Endothelial cell of umbilical vein (primary cell): ENCODE results near the gene RPS14. TPM values are rescaled to one million over a fixed set of nuclear protein-coding genes. Genes with fewer than 3 reads are reported as not detected.

Experiments
- BruUV-seq: library from RNA; stranded (reverse); fragments of 400-500 nt; replicated peaks from 2 replicates; lab custom pipeline; 2021; lab: Mats Ljungman, UMichigan
- CTCF ChIA-PET: fragments of 300-600, 350-600 bp; sonication (Branson Sonifier 250); formaldehyde crosslinking; loops from one replicate; lab custom pipeline; 2021; ENCODE audit warnings: antibody characterized with exemption, inconsistent platforms; lab: Charles Lee
- POLR2A ChIA-PET: fragments of 300-600, 350-600 bp; sonication (Branson Sonifier 250); formaldehyde crosslinking; loops from one replicate; lab custom pipeline; 2021; ENCODE audit warnings: antibody characterized with exemption, inconsistent platforms; lab: Charles Lee
- DNase-seq: peaks from one replicate; pipeline ENCODE4 v3.0.0-alpha.2; 2011; ENCODE audit warnings: low read depth, low spot score
- FAIRE-seq: peaks from 2 replicates; lab custom pipeline; 2011; peaks lifted over from hg19 to GRCh38; lab: Jason Lieb, UNC
- H2AFZ ChIP-seq: 2 replicates; pipeline ENCODE4 v1.6.0; 2012; ENCODE audit warnings: low read depth, low read length, control low read depth, inconsistent platforms
- H3K27ac ChIP-seq: 2 replicates; pipeline ENCODE4 v1.5.1; 2011; ENCODE audit warnings: low read depth, mild to moderate bottlenecking, control low read depth, low read length, moderate library complexity; ENCODE audit not compliant: insufficient read depth
- H3K27me3 ChIP-seq, 2 experiments: 2 replicates each; pipeline versions ENCODE4 v1.6.0 to v1.6.1; 2011; ENCODE audit warnings: low read length in 2 of 2, mixed read lengths in 1 of 2; ENCODE audit not compliant: control insufficient read depth in 2 of 2, insufficient read depth in 2 of 2
- H3K36me3 ChIP-seq, 2 experiments: 2 replicates in 1 of 2; 3 replicates in 1 of 2; pipeline ENCODE4 v1.5.1; 2011; ENCODE audit warnings: low read length in 2 of 2, mild to moderate bottlenecking in 1 of 2, moderate library complexity in 1 of 2; ENCODE audit not compliant: control insufficient read depth in 2 of 2, insufficient read depth in 2 of 2; ENCODE audit errors: extremely low read depth in 1 of 2
- H3K4me1 ChIP-seq: 3 replicates; pipeline ENCODE4 v1.5.1; 2011; ENCODE audit warnings: mild to moderate bottlenecking, low read length; ENCODE audit not compliant: control insufficient read depth, insufficient read depth; ENCODE audit errors: extremely low read depth
- H3K4me2 ChIP-seq: 2 replicates; pipeline ENCODE4 v1.6.1; 2011; ENCODE audit warnings: low read length, control low read depth, mixed read lengths; ENCODE audit not compliant: insufficient read depth
- H3K4me3 ChIP-seq, 3 experiments: fragments of 200-600 bp in 1 of 3; sonication (generic), shearing (Covaris generic) in 1 of 3; replicated peaks in 1 of 3; 2 replicates each; pipeline ENCODE4 v1.5.1; 2011 to 2016; ENCODE audit warnings: control low read depth in 3 of 3, low read length in 3 of 3, mild to moderate bottlenecking in 2 of 3, inconsistent platforms in 1 of 3, low read depth in 1 of 3, moderate library complexity in 1 of 3; ENCODE audit not compliant: insufficient read depth in 1 of 3
- H3K79me2 ChIP-seq: 2 replicates; pipeline ENCODE4 v1.6.0; 2012; ENCODE audit warnings: low read length, inconsistent platforms; ENCODE audit not compliant: control insufficient read depth, insufficient read depth
- H3K9ac ChIP-seq: replicated peaks from 2 replicates; pipeline ENCODE3; 2011; ENCODE audit warnings: low read length, control low read depth; ENCODE audit not compliant: insufficient read depth; ENCODE audit errors: extremely low read depth
- H3K9me1 ChIP-seq: replicated peaks from 3 replicates; pipeline ENCODE4 v1.6.0; 2011; ENCODE audit warnings: mild to moderate bottlenecking, low read length; ENCODE audit not compliant: control insufficient read depth, insufficient read depth; ENCODE audit errors: extremely low read depth
- H3K9me3 ChIP-seq: replicated peaks from 2 replicates; pipeline ENCODE4 v1.5.1; 2012; ENCODE audit warnings: low read length, inconsistent platforms; ENCODE audit not compliant: control insufficient read depth, insufficient read depth
- H4K20me1 ChIP-seq: replicated peaks from 2 replicates; pipeline ENCODE3; 2011; ENCODE audit warnings: mild to moderate bottlenecking, low read length; ENCODE audit not compliant: control insufficient read depth, insufficient read depth; ENCODE audit errors: extremely low read depth
- EZH2 ChIP-seq: IDR thresholded peaks from 2 replicates; pipeline ENCODE4 v1.6.1; 2012; ENCODE audit warnings: borderline replicate concordance, low read depth, mild to moderate bottlenecking, moderate library complexity, low read length, inconsistent platforms; ENCODE audit not compliant: severe bottlenecking
- FOS ChIP-seq: IDR thresholded peaks from 2 replicates; pipeline ENCODE4 v1.6.1; 2011; ENCODE audit warnings: mild to moderate bottlenecking, low read length, moderate library complexity, borderline replicate concordance; ENCODE audit not compliant: insufficient read depth
- GATA2 ChIP-seq: IDR thresholded peaks from 2 replicates; pipeline ENCODE4 v1.7.0; 2011; ENCODE audit warnings: low read depth, mild to moderate bottlenecking, moderate library complexity, mixed read lengths, low read length; ENCODE audit not compliant: insufficient read length, insufficient read depth
- JUN ChIP-seq: IDR thresholded peaks from 2 replicates; pipeline ENCODE4 v1.6.1; 2011; ENCODE audit warnings: borderline replicate concordance, low read depth; ENCODE audit not compliant: insufficient read length, insufficient read depth
- MYC ChIP-seq: IDR thresholded peaks from one replicate; pipeline ENCODE4 v1.6.1; 2011; ENCODE audit warnings: mild to moderate bottlenecking, low read depth, low read length
- POLR2A ChIP-seq: IDR thresholded peaks from 2 replicates; pipeline ENCODE4 v1.6.1; 2012; ENCODE audit warnings: low read depth, mild to moderate bottlenecking, control low read depth, low read length
- POLR2AphosphoS5 ChIP-seq: IDR thresholded peaks from 2 replicates; pipeline ENCODE4 v1.6.1; 2012; ENCODE audit warnings: low read depth, mild to moderate bottlenecking, control low read depth, low read length, moderate library complexity; ENCODE audit not compliant: insufficient read depth
- dilution Hi-C: fragments of 300-500 bp; cut with MboI; formaldehyde crosslinking; loops from one replicate; pipeline ENCODE4 v1.15.0; 2019; ENCODE audit warnings: low sequenced_read_pairs; ENCODE audit not compliant: extremely low pct_ligation_motif_present
- intact Hi-C: fragments of 100-400 bp; cut with micrococcal nuclease; formaldehyde crosslinking; loops from one replicate; pipeline ENCODE4 v1.10.0; 2022
- polyA plus RNA-seq, 4 experiments: library from polyadenylated mRNA; depleted of rRNA in 3 of 4; stranded (reverse) in 3 of 4; unstranded in 1 of 4; fragments of >200 nt; gene quantifications; 2 replicates each; pipeline versions ENCODE4 v1.2.1 to v1.2.3, GENCODE V29; 2011 to 2012; ENCODE audit warnings: missing spikeins in 1 of 4
- total RNA-seq: library from RNA; stranded (reverse); gene quantifications from 2 replicates; pipeline ENCODE4 v1.2.3, GENCODE V29; 2021
- TF ChIP-seq, protein P1 (sequence below): IDR thresholded peaks from 2 replicates; pipeline ENCODE4 v1.6.1; 2011; ENCODE audit not compliant: insufficient read depth, insufficient read length
- TF ChIP-seq, protein P2 (sequence below), 2 donors: IDR thresholded peaks; 1 replicate in 1 of 2; 2 replicates in 1 of 2; pipeline ENCODE4 v1.5.1; 2011; ENCODE audit warnings: low read length in 2 of 2, mild to moderate bottlenecking in 2 of 2, moderate library complexity in 2 of 2, control low read depth in 1 of 2, inconsistent platforms in 1 of 2, low read depth in 1 of 2; ENCODE audit not compliant: insufficient read depth in 1 of 2; ENCODE audit errors: extremely low read depth in 1 of 2

The RPS14 gene
- total and polyA plus RNA-seq, 2 donors (not counting 3 experiments of a cell fraction or from before 2014, with no cell fraction given) = 1,852 to 5,521 TPM

DNA sequence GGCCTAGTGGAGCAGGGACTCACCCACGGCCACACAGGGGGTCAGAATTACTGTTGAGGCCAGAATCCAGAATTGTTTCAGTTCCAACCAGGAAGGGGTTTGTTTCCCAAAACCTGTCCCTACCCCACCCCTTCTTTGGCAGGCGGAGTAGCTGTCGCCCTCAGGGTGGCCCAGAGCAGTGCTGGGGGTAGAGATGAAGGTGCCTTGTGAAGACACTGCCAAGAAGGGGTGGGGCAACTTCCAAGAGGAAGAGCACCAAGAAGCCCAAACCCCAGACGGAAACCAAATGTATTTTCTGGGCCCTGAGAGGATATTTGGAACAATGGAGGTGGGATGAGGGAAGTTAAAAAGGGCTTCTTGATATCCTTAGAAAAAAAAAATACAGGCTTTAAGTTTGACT is 47.0 kb upstream of the RPS14 start:
- Histone ChIP-seq H3K9ac (no peak overlapping the region), H2AFZ (no peak overlapping the region), H3K9me1 (no peaks in the 10 kb centered on the region), H3K4me3 (no peak overlapping the region), H3K4me1 (peaks cover 32% of the 10 kb centered on the region), H4K20me1 (no peaks in the 10 kb centered on the region), H3K79me2 (peaks cover 52% of the 10 kb centered on the region), H3K4me2 (peak overlapping the region; percentile 4), H3K27ac (no peak overlapping the region), H3K27me3 (no peaks in the 10 kb centered on the region), H3K9me3 (no peaks in the 10 kb centered on the region), H3K36me3 (peaks cover 3% of the 10 kb centered on the region in 2 experiments)
- intact Hi-C loops = no loop called here
- TF ChIP-seq, protein P1, sequence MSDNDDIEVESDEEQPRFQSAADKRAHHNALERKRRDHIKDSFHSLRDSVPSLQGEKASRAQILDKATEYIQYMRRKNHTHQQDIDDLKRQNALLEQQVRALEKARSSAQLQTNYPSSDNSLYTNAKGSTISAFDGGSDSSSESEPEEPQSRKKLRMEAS = no peak
- no peak for TF ChIP-seq GATA2
- DNase-seq (no peak), FAIRE-seq (no peak)
- BruUV-seq = no TSS peak
- POLR2A ChIA-PET = interaction anchor here (1.0 kb wide), 1 partner anchor 18 kb away, joined by 5 read pairs; no protein-coding TSS in a partner anchor
- CTCF ChIA-PET = interaction anchor here (0.8 to 6.2 kb wide), 7 partner anchors 9 to 37 kb away, joined by 3 to 70 read pairs (median 6); partner anchors contain the start of gene NDST1
- dilution Hi-C loops = no loop called here

DNA sequence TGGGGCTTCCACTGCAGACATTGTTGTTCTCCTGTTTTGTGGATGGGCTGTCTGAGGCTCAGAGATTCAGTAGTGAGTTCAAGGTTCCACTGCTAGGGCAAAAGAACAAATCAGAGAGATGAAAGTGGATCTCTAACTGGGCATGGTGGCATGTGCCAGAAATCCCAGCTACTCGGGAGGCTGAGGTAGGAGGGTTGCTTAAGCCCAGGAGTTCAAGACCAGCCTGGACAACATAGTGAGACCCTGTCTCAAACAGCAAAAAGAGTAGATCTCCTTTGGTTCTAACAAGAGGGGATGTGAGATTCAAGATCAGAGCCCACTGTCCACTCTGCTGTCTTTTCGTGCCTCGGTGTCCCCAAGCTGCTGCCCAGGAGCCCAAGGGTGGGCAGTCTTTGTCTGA is 46.6 kb upstream of the RPS14 start:
- Histone ChIP-seq H3K4me3 (no peak overlapping the region), H3K4me1 (peaks cover 36% of the 10 kb centered on the region), H3K9me1 (no peaks in the 10 kb centered on the region), H3K79me2 (peaks cover 52% of the 10 kb centered on the region), H3K27me3 (no peaks in the 10 kb centered on the region), H3K9ac (no peak overlapping the region), H3K9me3 (no peaks in the 10 kb centered on the region), H3K27ac (no peak overlapping the region), H4K20me1 (no peaks in the 10 kb centered on the region), H2AFZ (no peak overlapping the region), H3K36me3 (peaks cover 3% of the 10 kb centered on the region in 2 experiments), H3K4me2 (peak overlapping the region; percentile 4)
- no peak for DNase-seq
- BruUV-seq = no TSS peak
- no peak for FAIRE-seq
- ChIA-PET CTCF (interaction anchor here (0.8 to 1.2 kb wide), 2 partner anchors 9 to 37 kb away, joined by 3 read pairs; no protein-coding TSS in a partner anchor), POLR2A (no interaction called here)
- dilution Hi-C loops = no loop called here
- intact Hi-C loops = no loop called here
- TF ChIP-seq GATA2 (no peak), JUN (no peak), FOS (no peak), POLR2A (no peak), EZH2 (no peak), MYC (no peak), POLR2AphosphoS5 (no peak)
- TF ChIP-seq, protein P2, sequence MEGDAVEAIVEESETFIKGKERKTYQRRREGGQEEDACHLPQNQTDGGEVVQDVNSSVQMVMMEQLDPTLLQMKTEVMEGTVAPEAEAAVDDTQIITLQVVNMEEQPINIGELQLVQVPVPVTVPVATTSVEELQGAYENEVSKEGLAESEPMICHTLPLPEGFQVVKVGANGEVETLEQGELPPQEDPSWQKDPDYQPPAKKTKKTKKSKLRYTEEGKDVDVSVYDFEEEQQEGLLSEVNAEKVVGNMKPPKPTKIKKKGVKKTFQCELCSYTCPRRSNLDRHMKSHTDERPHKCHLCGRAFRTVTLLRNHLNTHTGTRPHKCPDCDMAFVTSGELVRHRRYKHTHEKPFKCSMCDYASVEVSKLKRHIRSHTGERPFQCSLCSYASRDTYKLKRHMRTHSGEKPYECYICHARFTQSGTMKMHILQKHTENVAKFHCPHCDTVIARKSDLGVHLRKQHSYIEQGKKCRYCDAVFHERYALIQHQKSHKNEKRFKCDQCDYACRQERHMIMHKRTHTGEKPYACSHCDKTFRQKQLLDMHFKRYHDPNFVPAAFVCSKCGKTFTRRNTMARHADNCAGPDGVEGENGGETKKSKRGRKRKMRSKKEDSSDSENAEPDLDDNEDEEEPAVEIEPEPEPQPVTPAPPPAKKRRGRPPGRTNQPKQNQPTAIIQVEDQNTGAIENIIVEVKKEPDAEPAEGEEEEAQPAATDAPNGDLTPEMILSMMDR (IDR thresholded peaks at IDR 0.05; ENCODE audit: extremely low read depth in 1 of 2, insufficient read depth in 1 of 2, low read depth in 1 of 2, low read length in 2 of 2) = no peak
- TF ChIP-seq, protein P1 = no peak
